PC-9 (cell line): ENCODE measurements around the gene NFIX. TPM values are rescaled to one million over a fixed set of nuclear protein-coding genes. Genes with fewer than 3 reads are reported as not detected.

Experiments
- BruUV-seq: library from RNA; stranded (reverse); fragments of 400-500 nt; replicated peaks from 2 replicates; lab custom pipeline; 2021; lab: Mats Ljungman, UMichigan
- CTCF ChIA-PET: fragments of 300-600 bp; sonication (Branson Sonifier 250); formaldehyde crosslinking; loops from one replicate; lab custom pipeline; 2022; ENCODE audit warnings: antibody characterized with exemption; lab: Charles Lee
- POLR2A ChIA-PET: fragments of 300-600 bp; sonication (Branson Sonifier 250); formaldehyde crosslinking; loops from one replicate; lab custom pipeline; 2022; ENCODE audit warnings: antibody characterized with exemption; ENCODE audit not compliant: unreplicated experiment; lab: Charles Lee
- DNase-seq, 2 experiments: peaks; one replicate each; pipeline versions ENCODE4 v3.0.0 to v3.0.0-alpha.2; 2015 to 2022; ENCODE audit warnings: mixed read lengths in 1 of 2
- H2AFZ ChIP-seq: fragments of 200-600 bp; sonication (generic); 2 replicates; pipeline ENCODE4 v1.8.1; 2017; ENCODE audit warnings: antibody characterized with exemption
- H3F3A ChIP-seq: fragments of 200-600 bp; sonication (generic); 2 replicates; pipeline ENCODE4 v1.8.1; 2017; ENCODE audit warnings: antibody characterized with exemption, mild to moderate bottlenecking, low read depth; ENCODE audit not compliant: insufficient read depth
- H3K27ac ChIP-seq: fragments of 200-600 bp; sonication (generic); 2 replicates; pipeline ENCODE4 v1.6.1; 2016; ENCODE audit warnings: mixed run types
- H3K27me3 ChIP-seq: fragments of 200-600 bp; sonication (generic); 2 replicates; pipeline ENCODE4 v1.6.1; 2016; ENCODE audit warnings: low read depth, mixed run types; ENCODE audit not compliant: insufficient read depth
- H3K36me3 ChIP-seq: fragments of 200-600 bp; sonication (generic); 2 replicates; pipeline ENCODE4 v1.6.1; 2016; ENCODE audit warnings: low read depth, mixed run types
- H3K4me1 ChIP-seq: fragments of 200-600 bp; sonication (generic); replicated peaks from 2 replicates; pipeline ENCODE4 v1.6.1; 2016; ENCODE audit warnings: mixed run types; ENCODE audit not compliant: insufficient read depth
- H3K4me2 ChIP-seq: fragments of 200-600 bp; sonication (generic); 2 replicates; pipeline ENCODE4 v1.6.1; 2017; ENCODE audit warnings: mixed run types
- H3K4me3 ChIP-seq: fragments of 200-600 bp; sonication (generic); 2 replicates; pipeline ENCODE4 v1.6.1; 2016; ENCODE audit warnings: mixed run types
- H3K79me2 ChIP-seq: fragments of 200-600 bp; sonication (generic); 2 replicates; pipeline ENCODE4 v1.6.1; 2017; ENCODE audit warnings: low read depth, mixed run types
- H3K9me2 ChIP-seq: fragments of 200-600 bp; sonication (generic); 2 replicates; pipeline ENCODE4 v1.8.1; 2017; ENCODE audit warnings: mild to moderate bottlenecking; ENCODE audit not compliant: insufficient read depth
- H3K9me3 ChIP-seq: fragments of 200-600 bp; sonication (generic); 2 replicates; pipeline ENCODE4 v1.8.1; 2016; ENCODE audit warnings: low read depth; ENCODE audit not compliant: insufficient read depth
- H4K20me1 ChIP-seq: fragments of 200-600 bp; sonication (generic); 2 replicates; pipeline ENCODE4 v1.8.1; 2017; ENCODE audit not compliant: insufficient read depth
- EZH2 ChIP-seq: fragments of 200-600 bp; sonication (generic); IDR thresholded peaks from 2 replicates; pipeline ENCODE4 v1.8.0; 2017; ENCODE audit warnings: antibody characterized with exemption, low read depth
- intact Hi-C: fragments of 100-400 bp; cut with micrococcal nuclease; formaldehyde crosslinking; loops from one replicate; pipeline ENCODE4 v1.10.0; 2022; ENCODE audit not compliant: unreplicated experiment
- total RNA-seq: library from RNA; stranded (reverse); gene quantifications from 2 replicates; pipeline ENCODE4 v1.2.3, GENCODE V29; 2021
- TF ChIP-seq, protein P1 (sequence below): fragments of 200-600 bp; sonication (generic); conservative IDR thresholded peaks from 2 replicates; pipeline ENCODE4 v1.6.1; 2017; ENCODE audit warnings: mixed run types, antibody characterized with exemption, mild to moderate bottlenecking, moderate library complexity

Gene NFIX
- total RNA-seq, 1 experiment from 2014 or later, result 24.2 TPM

DNA sequence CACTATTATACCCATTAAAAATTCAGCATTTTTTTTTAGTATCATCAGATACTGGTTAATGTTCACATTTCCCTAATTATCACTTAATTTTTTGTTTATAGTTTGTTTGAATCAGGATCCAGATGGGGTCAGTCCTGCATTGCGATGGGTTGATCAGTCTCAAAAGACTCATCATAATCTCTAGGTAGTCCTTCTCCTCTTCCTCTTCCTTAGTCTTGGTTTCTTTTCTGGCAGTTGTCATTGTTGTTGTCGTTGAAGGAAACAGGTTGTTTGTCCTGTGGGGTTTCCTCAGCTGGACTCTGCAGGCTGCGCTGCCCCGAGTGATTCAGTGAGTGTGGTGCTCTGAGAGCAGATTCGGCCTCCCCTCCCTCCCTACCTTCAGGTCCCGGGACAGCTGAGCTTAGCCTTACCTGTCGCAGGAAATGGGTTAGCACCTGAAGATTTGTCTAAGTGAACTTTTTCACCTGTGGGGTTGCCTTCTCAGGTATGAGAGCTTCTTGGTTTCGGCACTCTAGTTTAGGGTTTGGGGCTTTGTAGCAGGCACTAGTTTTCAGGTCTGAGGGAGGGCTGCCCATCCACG is 34.1 kb downstream of the NFIX start:
- H3K9me2 ChIP-seq, result no peaks in the 10 kb centered on the region
- no peak for TF ChIP-seq EZH2
- TF ChIP-seq, protein P1, sequence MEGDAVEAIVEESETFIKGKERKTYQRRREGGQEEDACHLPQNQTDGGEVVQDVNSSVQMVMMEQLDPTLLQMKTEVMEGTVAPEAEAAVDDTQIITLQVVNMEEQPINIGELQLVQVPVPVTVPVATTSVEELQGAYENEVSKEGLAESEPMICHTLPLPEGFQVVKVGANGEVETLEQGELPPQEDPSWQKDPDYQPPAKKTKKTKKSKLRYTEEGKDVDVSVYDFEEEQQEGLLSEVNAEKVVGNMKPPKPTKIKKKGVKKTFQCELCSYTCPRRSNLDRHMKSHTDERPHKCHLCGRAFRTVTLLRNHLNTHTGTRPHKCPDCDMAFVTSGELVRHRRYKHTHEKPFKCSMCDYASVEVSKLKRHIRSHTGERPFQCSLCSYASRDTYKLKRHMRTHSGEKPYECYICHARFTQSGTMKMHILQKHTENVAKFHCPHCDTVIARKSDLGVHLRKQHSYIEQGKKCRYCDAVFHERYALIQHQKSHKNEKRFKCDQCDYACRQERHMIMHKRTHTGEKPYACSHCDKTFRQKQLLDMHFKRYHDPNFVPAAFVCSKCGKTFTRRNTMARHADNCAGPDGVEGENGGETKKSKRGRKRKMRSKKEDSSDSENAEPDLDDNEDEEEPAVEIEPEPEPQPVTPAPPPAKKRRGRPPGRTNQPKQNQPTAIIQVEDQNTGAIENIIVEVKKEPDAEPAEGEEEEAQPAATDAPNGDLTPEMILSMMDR, result no peak
- no peak overlapping the region for H3K27ac ChIP-seq
- H3F3A ChIP-seq, result peaks cover 8% of the 10 kb centered on the region; the same call in 1 of the 2 replicates
- H3K4me3 ChIP-seq, result no peak overlapping the region
- ChIA-PET POLR2A (interaction anchor here (0.6 kb wide), 1 partner anchor 11 kb away, joined by 4 read pairs; no protein-coding TSS in a partner anchor), CTCF (interaction anchor here (0.7 kb wide), 2 partner anchors 45 to 65 kb away, joined by 3 to 4 read pairs; no protein-coding TSS in a partner anchor)
- H2AFZ ChIP-seq, result no peak overlapping the region
- 0 out of 2 replicates have a peak, but pooled peaks cover under 1% of the 10 kb centered on the region for H3K27me3 ChIP-seq
- H3K36me3 ChIP-seq, result no peaks in the 10 kb centered on the region
- intact Hi-C loops, result no loop called here
- H3K4me1 ChIP-seq, result peaks cover 30% of the 10 kb centered on the region
- BruUV-seq, result no TSS peak
- no peaks in the 10 kb centered on the region for H3K79me2 ChIP-seq
- no peaks in the 10 kb centered on the region for H4K20me1 ChIP-seq
- DNase-seq, result no peak
- H3K9me3 ChIP-seq, result no peaks in the 10 kb centered on the region
- no peak overlapping the region for H3K4me2 ChIP-seq

DNA sequence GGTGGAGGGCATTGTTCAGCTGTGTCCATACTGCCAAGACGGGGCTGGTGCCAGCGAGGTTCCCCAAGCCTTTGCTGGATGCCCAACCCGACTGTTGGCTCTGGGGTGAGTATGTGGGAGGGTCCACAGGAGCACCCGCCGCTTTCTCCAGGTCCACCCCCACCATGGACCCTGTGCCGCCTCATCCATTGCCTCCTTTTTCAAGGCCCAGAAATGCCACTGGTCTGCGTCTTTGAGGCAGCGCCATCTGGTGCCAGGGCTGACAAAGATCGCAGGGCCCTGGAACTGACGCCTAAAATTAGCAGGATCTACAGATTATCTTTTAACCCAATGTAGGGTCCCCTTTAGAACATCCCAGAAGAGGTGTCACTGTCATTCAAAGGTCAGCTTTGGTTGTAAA is 34.6 kb downstream of the NFIX start:
- Histone ChIP-seq H3F3A (peaks cover 13% of the 10 kb centered on the region; the same call in 1 of the 2 replicates), H2AFZ (no peak overlapping the region), H3K79me2 (no peaks in the 10 kb centered on the region), H3K4me3 (no peak overlapping the region), H3K4me2 (no peak overlapping the region), H4K20me1 (no peaks in the 10 kb centered on the region), H3K36me3 (no peaks in the 10 kb centered on the region), H3K9me2 (no peaks in the 10 kb centered on the region), H3K4me1 (peaks cover 35% of the 10 kb centered on the region), H3K9me3 (no peaks in the 10 kb centered on the region), H3K27ac (no peak overlapping the region), H3K27me3 (no peaks in the 10 kb centered on the region)
- TF ChIP-seq, protein P1, result peak; percentile 56
- no peak for TF ChIP-seq EZH2
- POLR2A ChIA-PET, result no interaction called here
- DNase-seq, result no peak
- CTCF ChIA-PET, result interaction anchor here (0.7 kb wide), 1 partner anchor 45 kb away, joined by 3 read pairs; no protein-coding TSS in a partner anchor
- intact Hi-C loops, result no loop called here
- no TSS peak for BruUV-seq

DNA sequence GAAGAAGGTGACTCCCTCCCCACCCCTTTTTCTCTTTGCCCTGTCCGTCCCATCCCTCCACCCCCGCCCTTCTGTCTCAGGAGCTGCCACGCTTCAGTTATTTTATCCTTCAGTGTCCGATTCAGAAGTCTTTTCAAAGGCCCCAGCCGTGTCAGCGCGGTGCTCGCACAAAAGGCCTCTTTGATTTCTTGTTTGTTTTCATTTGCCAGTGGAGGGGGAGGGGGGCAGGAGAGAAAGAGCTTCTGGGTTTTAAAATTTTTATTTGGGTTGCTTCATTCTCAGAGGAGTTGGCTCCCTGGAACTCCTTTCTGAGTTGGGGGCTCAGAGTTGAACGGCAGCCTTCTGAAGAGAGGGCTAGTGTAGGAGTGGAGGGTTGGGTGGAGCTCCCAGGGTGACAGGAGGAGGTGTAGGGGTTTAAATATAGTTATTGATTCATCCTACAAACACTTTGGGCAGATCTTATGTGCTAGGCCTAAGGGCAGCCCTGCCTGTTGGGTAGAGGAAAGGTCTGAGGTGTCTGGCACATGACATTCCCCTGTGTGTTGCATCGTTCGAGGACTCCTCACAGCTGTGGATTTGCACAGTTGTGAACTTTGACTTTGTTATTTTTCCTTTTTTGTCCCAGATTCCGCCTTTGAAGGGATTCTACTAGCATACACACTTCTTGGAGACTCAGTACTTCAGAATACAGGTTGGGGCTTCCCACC is 36.8 kb downstream of the NFIX start:
- no peak for TF ChIP-seq EZH2
- TF ChIP-seq, protein P1, result no peak
- Histone ChIP-seq H3K4me2 (peak overlapping the region; percentile 55), H3K4me1 (peaks cover 57% of the 10 kb centered on the region), H3K4me3 (no peak overlapping the region), H3K9me3 (no peaks in the 10 kb centered on the region), H4K20me1 (no peaks in the 10 kb centered on the region), H3K36me3 (no peaks in the 10 kb centered on the region), H3K27me3 (no peaks in the 10 kb centered on the region), H3K9me2 (no peaks in the 10 kb centered on the region), H3K27ac (peak overlapping the region; percentile 71), H2AFZ (no peak overlapping the region), H3K79me2 (no peaks in the 10 kb centered on the region), H3F3A (peaks cover 29% of the 10 kb centered on the region)
- no TSS peak for BruUV-seq
- CTCF ChIA-PET, result interaction anchor here (0.6 to 2.6 kb wide), 2 partner anchors 29 to 307 kb away, joined by 16 to 23 read pairs; no protein-coding TSS in a partner anchor
- POLR2A ChIA-PET, result no interaction called here
- DNase-seq, result peak in 1 of 2 experiments; percentile 68
- intact Hi-C loops, result no loop called here
